PC-9 (cell line): ENCODE measurements around the gene LRRK1. TPM values are rescaled to one million over a fixed set of nuclear protein-coding genes. Genes with fewer than 3 reads are reported as not detected.

Source experiments
- BruUV-seq: library from RNA; stranded (reverse); fragments of 400-500 nt; replicated peaks from 2 replicates; lab custom pipeline; 2021; lab: Mats Ljungman, UMichigan
- CTCF ChIA-PET: fragments of 300-600 bp; sonication (Branson Sonifier 250); formaldehyde crosslinking; loops from one replicate; lab custom pipeline; 2022; ENCODE audit warnings: antibody characterized with exemption; lab: Charles Lee
- POLR2A ChIA-PET: fragments of 300-600 bp; sonication (Branson Sonifier 250); formaldehyde crosslinking; loops from one replicate; lab custom pipeline; 2022; ENCODE audit warnings: antibody characterized with exemption; ENCODE audit not compliant: unreplicated experiment; lab: Charles Lee
- DNase-seq, 2 experiments: peaks; one replicate each; pipeline versions ENCODE4 v3.0.0 to v3.0.0-alpha.2; 2015 to 2022; ENCODE audit warnings: mixed read lengths in 1 of 2
- H2AFZ ChIP-seq: fragments of 200-600 bp; sonication (generic); 2 replicates; pipeline ENCODE4 v1.8.1; 2017; ENCODE audit warnings: antibody characterized with exemption
- H3F3A ChIP-seq: fragments of 200-600 bp; sonication (generic); 2 replicates; pipeline ENCODE4 v1.8.1; 2017; ENCODE audit warnings: antibody characterized with exemption, mild to moderate bottlenecking, low read depth; ENCODE audit not compliant: insufficient read depth
- H3K27ac ChIP-seq: fragments of 200-600 bp; sonication (generic); 2 replicates; pipeline ENCODE4 v1.6.1; 2016; ENCODE audit warnings: mixed run types
- H3K27me3 ChIP-seq: fragments of 200-600 bp; sonication (generic); 2 replicates; pipeline ENCODE4 v1.6.1; 2016; ENCODE audit warnings: low read depth, mixed run types; ENCODE audit not compliant: insufficient read depth
- H3K36me3 ChIP-seq: fragments of 200-600 bp; sonication (generic); 2 replicates; pipeline ENCODE4 v1.6.1; 2016; ENCODE audit warnings: low read depth, mixed run types
- H3K4me1 ChIP-seq: fragments of 200-600 bp; sonication (generic); replicated peaks from 2 replicates; pipeline ENCODE4 v1.6.1; 2016; ENCODE audit warnings: mixed run types; ENCODE audit not compliant: insufficient read depth
- H3K4me2 ChIP-seq: fragments of 200-600 bp; sonication (generic); 2 replicates; pipeline ENCODE4 v1.6.1; 2017; ENCODE audit warnings: mixed run types
- H3K4me3 ChIP-seq: fragments of 200-600 bp; sonication (generic); 2 replicates; pipeline ENCODE4 v1.6.1; 2016; ENCODE audit warnings: mixed run types
- H3K79me2 ChIP-seq: fragments of 200-600 bp; sonication (generic); 2 replicates; pipeline ENCODE4 v1.6.1; 2017; ENCODE audit warnings: low read depth, mixed run types
- H3K9me2 ChIP-seq: fragments of 200-600 bp; sonication (generic); 2 replicates; pipeline ENCODE4 v1.8.1; 2017; ENCODE audit warnings: mild to moderate bottlenecking; ENCODE audit not compliant: insufficient read depth
- H3K9me3 ChIP-seq: fragments of 200-600 bp; sonication (generic); 2 replicates; pipeline ENCODE4 v1.8.1; 2016; ENCODE audit warnings: low read depth; ENCODE audit not compliant: insufficient read depth
- H4K20me1 ChIP-seq: fragments of 200-600 bp; sonication (generic); 2 replicates; pipeline ENCODE4 v1.8.1; 2017; ENCODE audit not compliant: insufficient read depth
- CTCF ChIP-seq: fragments of 200-600 bp; sonication (generic); conservative IDR thresholded peaks from 2 replicates; pipeline ENCODE4 v1.6.1; 2017; ENCODE audit warnings: mixed run types, antibody characterized with exemption, mild to moderate bottlenecking, moderate library complexity
- EZH2 ChIP-seq: fragments of 200-600 bp; sonication (generic); IDR thresholded peaks from 2 replicates; pipeline ENCODE4 v1.8.0; 2017; ENCODE audit warnings: antibody characterized with exemption, low read depth
- intact Hi-C: fragments of 100-400 bp; cut with micrococcal nuclease; formaldehyde crosslinking; loops from one replicate; pipeline ENCODE4 v1.10.0; 2022; ENCODE audit not compliant: unreplicated experiment
- total RNA-seq: library from RNA; stranded (reverse); gene quantifications from 2 replicates; pipeline ENCODE4 v1.2.3, GENCODE V29; 2021

Gene LRRK1
- total RNA-seq, 1 experiment from 2014 or later: 15.7 TPM

GRCh38 chr15:100999369-100999768 lies 80.2 kb downstream of the LRRK1 start:
- Histone ChIP-seq H3K4me2 (no peak overlapping the region), H2AFZ (no peak overlapping the region), H3F3A (no peaks in the 10 kb centered on the region), H4K20me1 (0 out of 2 replicates have a peak, but pooled peaks cover 4% of the 10 kb centered on the region), H3K9me3 (no peaks in the 10 kb centered on the region), H3K9me2 (no peaks in the 10 kb centered on the region), H3K79me2 (no peaks in the 10 kb centered on the region), H3K4me1 (no peaks in the 10 kb centered on the region), H3K27ac (no peak overlapping the region), H3K4me3 (no peak overlapping the region), H3K27me3 (no peaks in the 10 kb centered on the region), H3K36me3 (no peaks in the 10 kb centered on the region)
- ChIA-PET POLR2A (interaction anchor here (0.6 kb wide), 1 partner anchor 290 kb away, joined by 5 read pairs; no protein-coding TSS in a partner anchor), CTCF (no interaction called here)
- DNase-seq: no peak
- BruUV-seq: no TSS peak
- no peak for TF ChIP-seq CTCF
- no peak for TF ChIP-seq EZH2
- intact Hi-C loops: no loop called here

GRCh38 chr15:101000271-101000681 lies 81.1 kb downstream of the LRRK1 start:
- Histone ChIP-seq H3K4me3 (no peak overlapping the region), H3K4me1 (no peaks in the 10 kb centered on the region), H3F3A (no peaks in the 10 kb centered on the region), H3K79me2 (no peaks in the 10 kb centered on the region), H3K27ac (no peak overlapping the region), H2AFZ (no peak overlapping the region), H3K9me2 (no peaks in the 10 kb centered on the region), H4K20me1 (0 out of 2 replicates have a peak, but pooled peaks cover 4% of the 10 kb centered on the region), H3K9me3 (no peaks in the 10 kb centered on the region), H3K4me2 (no peak overlapping the region), H3K27me3 (no peaks in the 10 kb centered on the region), H3K36me3 (no peaks in the 10 kb centered on the region)
- no peak for TF ChIP-seq EZH2
- no peak for TF ChIP-seq CTCF
- ChIA-PET POLR2A (no interaction called here), CTCF (no interaction called here)
- no peak for DNase-seq
- intact Hi-C loops: no loop called here
- BruUV-seq: no TSS peak

GRCh38 chr15:101001056-101001455 lies 81.9 kb downstream of the LRRK1 start:
- Histone ChIP-seq H3K27me3 (no peaks in the 10 kb centered on the region), H4K20me1 (0 out of 2 replicates have a peak, but pooled peaks cover 4% of the 10 kb centered on the region), H2AFZ (no peak overlapping the region), H3F3A (no peaks in the 10 kb centered on the region), H3K36me3 (no peaks in the 10 kb centered on the region), H3K9me3 (no peaks in the 10 kb centered on the region), H3K4me1 (no peaks in the 10 kb centered on the region), H3K9me2 (no peaks in the 10 kb centered on the region), H3K27ac (no peak overlapping the region), H3K4me3 (no peak overlapping the region), H3K4me2 (no peak overlapping the region), H3K79me2 (no peaks in the 10 kb centered on the region)
- no peak for DNase-seq
- intact Hi-C loops: no loop called here
- no peak for TF ChIP-seq CTCF
- no peak for TF ChIP-seq EZH2
- ChIA-PET POLR2A (interaction anchor here (0.8 kb wide), 1 partner anchor 83 kb away, joined by 3 read pairs; no protein-coding TSS in a partner anchor), CTCF (no interaction called here)
- no TSS peak for BruUV-seq
